Immature natural killer cell (primary cell): Measurements from ENCODE around the gene SYPL1. TPM values are rescaled to one million over a fixed set of nuclear protein-coding genes. Genes with fewer than 3 reads are reported as not detected.

ENCODE experiments used
- DNase-seq, 3 donors: peaks; one replicate each; pipeline ENCODE4 v3.0.0; 2022; ENCODE audit warnings: mixed read lengths in 1 of 3
- H3K27ac Mint-ChIP-seq, 6 donors: one replicate each; pipeline ENCODE4 v1.8.0; 2020; ENCODE audit warnings: mixed read lengths in 6 of 6, mild to moderate bottlenecking in 5 of 6, inconsistent platforms in 4 of 6, moderate library complexity in 3 of 6
- H3K27me3 Mint-ChIP-seq, 3 donors: one replicate each; pipeline ENCODE4 v1.8.0; 2020 to 2021; ENCODE audit warnings: low read depth in 3 of 3, mild to moderate bottlenecking in 3 of 3, mixed read lengths in 3 of 3, moderate library complexity in 3 of 3, inconsistent platforms in 1 of 3
- H3K36me3 Mint-ChIP-seq, 3 donors: one replicate each; pipeline ENCODE4 v1.8.0; 2020; ENCODE audit warnings: mixed read lengths in 3 of 3, inconsistent platforms in 2 of 3, mild to moderate bottlenecking in 2 of 3
- H3K4me1 Mint-ChIP-seq, 2 donors: one replicate each; pipeline ENCODE4 v1.8.0; 2020; ENCODE audit warnings: inconsistent platforms in 2 of 2, mild to moderate bottlenecking in 2 of 2, mixed read lengths in 2 of 2, moderate library complexity in 1 of 2
- H3K4me3 Mint-ChIP-seq, 5 donors: one replicate each; pipeline ENCODE4 v1.8.0; 2020; ENCODE audit warnings: mild to moderate bottlenecking in 5 of 5, mixed read lengths in 5 of 5, inconsistent platforms in 3 of 5, moderate library complexity in 3 of 5
- H3K9me3 Mint-ChIP-seq, 6 donors: one replicate each; pipeline ENCODE4 v1.8.0; 2020; ENCODE audit warnings: mild to moderate bottlenecking in 6 of 6, mixed read lengths in 6 of 6, inconsistent platforms in 4 of 6, moderate library complexity in 3 of 6
- polyA plus RNA-seq, 3 donors: library from polyadenylated mRNA; unstranded; fragments of 300-500 nt; fragmentation: Illumina TruSeq; gene quantifications; one replicate each; pipeline ENCODE4 v1.2.3, GENCODE V29; 2021

The SYPL1 gene
- polyA plus RNA-seq, 3 donors from 2014 or later: 25.3 to 46.5 (median 32.0) TPM

DNA sequence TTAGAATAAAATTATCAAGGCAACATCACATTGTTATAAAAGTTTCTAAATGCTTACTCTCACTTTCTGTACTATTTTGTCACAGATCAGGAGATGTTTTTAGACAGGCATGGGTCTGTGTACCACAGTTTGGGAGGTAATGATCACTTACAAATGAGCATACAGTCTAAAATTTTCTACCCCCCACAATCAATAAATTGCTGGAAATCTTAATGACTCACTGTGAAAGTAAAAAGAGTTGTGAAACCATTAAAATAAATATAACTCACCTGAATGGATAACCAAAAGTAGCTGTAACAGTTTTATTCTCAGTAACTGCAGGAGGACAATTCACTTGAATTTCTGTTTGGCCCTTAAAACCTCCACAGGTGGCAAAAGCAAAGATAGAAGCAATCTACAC lies 13.2 kb downstream of the SYPL1 start:
- no peak overlapping the region for H3K4me3 Mint-ChIP-seq
- H3K27me3 Mint-ChIP-seq: peaks cover 0 to 1% (median 0%) of the 10 kb centered on the region in 3 donors
- peaks cover 4 to 14% (median 12%) of the 10 kb centered on the region in 3 donors for H3K36me3 Mint-ChIP-seq
- peaks cover 4 to 25% of the 10 kb centered on the region in 2 donors for H3K4me1 Mint-ChIP-seq
- no peak overlapping the region for H3K27ac Mint-ChIP-seq
- no peaks in the 10 kb centered on the region for H3K9me3 Mint-ChIP-seq
- DNase-seq: no peak

DNA sequence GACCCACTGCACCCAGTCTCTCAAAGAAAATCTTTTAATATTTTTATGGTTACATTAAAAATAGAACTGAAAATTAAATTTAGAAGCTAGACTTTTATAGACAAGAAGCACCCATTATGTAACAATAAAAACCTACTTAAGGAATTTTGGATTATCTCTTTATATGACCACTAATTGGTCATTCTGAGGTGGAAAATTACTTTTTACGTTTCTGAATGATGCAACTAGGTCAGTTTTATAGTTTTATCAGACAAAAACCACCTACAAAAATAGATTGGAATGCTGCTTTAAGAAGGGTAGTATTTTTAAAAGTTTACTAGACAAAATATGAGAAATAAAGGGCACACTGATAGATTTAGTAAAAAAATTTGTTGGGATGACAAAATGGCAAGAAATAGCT lies 16.5 kb downstream of the SYPL1 start:
- H3K9me3 Mint-ChIP-seq: no peaks in the 10 kb centered on the region
- no peak overlapping the region for H3K4me3 Mint-ChIP-seq
- H3K27ac Mint-ChIP-seq: no peak overlapping the region
- H3K27me3 Mint-ChIP-seq: no peaks in the 10 kb centered on the region
- H3K4me1 Mint-ChIP-seq: peaks cover 2 to 5% of the 10 kb centered on the region in 2 donors
- H3K36me3 Mint-ChIP-seq: peaks cover 10 to 22% (median 11%) of the 10 kb centered on the region in 3 donors
- DNase-seq: no peak

- Mint-ChIP-seq H3K27me3 (no peaks in the 10 kb centered on the region), H3K4me1 (peaks cover 0 to 2% of the 10 kb centered on the region in 2 donors), H3K4me3 (no peak overlapping the region), H3K27ac (no peak overlapping the region), H3K9me3 (no peaks in the 10 kb centered on the region), H3K36me3 (peaks cover 8 to 25% (median 16%) of the 10 kb centered on the region in 3 donors)
- no peak for DNase-seq
Observed at GRCh38 chr7:106094780-106095179, 17.3 kb downstream of the SYPL1 start.

GRCh38 chr7:106092204-106092603 lies 19.9 kb downstream of the SYPL1 start:
- Mint-ChIP-seq H3K9me3 (no peaks in the 10 kb centered on the region), H3K36me3 (peaks cover 13 to 28% (median 23%) of the 10 kb centered on the region in 3 donors), H3K4me1 (no peaks in the 10 kb centered on the region), H3K27ac (no peak overlapping the region), H3K4me3 (no peak overlapping the region), H3K27me3 (no peaks in the 10 kb centered on the region)
- no peak for DNase-seq

DNA sequence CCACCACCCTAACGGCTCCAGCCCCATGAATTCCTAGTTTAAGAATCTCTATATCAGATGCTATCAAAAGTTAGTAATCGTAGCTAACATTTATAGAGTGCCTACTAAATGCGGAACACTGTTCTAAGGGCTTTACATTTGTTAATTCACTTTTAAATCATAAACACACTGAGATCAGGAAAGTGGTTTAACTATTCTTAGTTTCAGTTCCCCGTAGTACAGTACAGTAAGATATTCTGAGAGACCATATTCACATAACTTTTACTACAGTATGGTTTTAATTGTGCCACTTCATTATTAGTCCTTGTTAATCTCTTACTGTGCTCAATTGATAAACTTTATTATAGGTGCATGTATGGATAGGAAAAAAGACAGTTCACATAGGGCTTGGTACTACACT lies 22.5 kb downstream of the SYPL1 start:
- peak overlapping the region in 1 of 6 donors; percentile 8 for H3K27ac Mint-ChIP-seq
- no peak overlapping the region for H3K4me3 Mint-ChIP-seq
- DNase-seq: no peak
- H3K4me1 Mint-ChIP-seq: no peaks in the 10 kb centered on the region
- H3K9me3 Mint-ChIP-seq: no peaks in the 10 kb centered on the region
- peaks cover 9 to 23% (median 21%) of the 10 kb centered on the region in 3 donors for H3K36me3 Mint-ChIP-seq
- H3K27me3 Mint-ChIP-seq: no peaks in the 10 kb centered on the region

DNA sequence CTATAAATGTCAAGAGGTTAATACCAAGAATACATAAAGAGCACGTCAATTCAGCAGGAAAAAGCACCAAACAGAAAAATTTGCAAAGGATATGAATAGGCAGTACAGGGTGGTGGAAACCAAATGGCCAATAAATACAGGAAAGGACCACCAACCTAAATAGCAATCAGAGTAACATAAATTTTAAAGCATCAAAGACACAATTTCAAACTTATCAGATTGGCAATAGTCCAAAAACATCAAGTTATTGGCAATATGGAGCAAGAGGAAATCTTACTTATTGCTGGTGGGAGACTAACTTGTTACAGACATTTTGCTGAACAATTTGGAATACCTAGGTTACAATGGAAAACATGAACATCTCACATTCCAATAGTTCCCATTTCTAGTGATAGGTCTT lies 24.1 kb downstream of the SYPL1 start:
- no peak for DNase-seq
- Mint-ChIP-seq H3K27me3 (no peaks in the 10 kb centered on the region), H3K4me1 (peaks cover 7 to 10% of the 10 kb centered on the region in 2 donors), H3K27ac (no peak overlapping the region), H3K36me3 (peaks cover 12 to 23% (median 21%) of the 10 kb centered on the region in 3 donors), H3K9me3 (no peaks in the 10 kb centered on the region), H3K4me3 (no peak overlapping the region)

DNA sequence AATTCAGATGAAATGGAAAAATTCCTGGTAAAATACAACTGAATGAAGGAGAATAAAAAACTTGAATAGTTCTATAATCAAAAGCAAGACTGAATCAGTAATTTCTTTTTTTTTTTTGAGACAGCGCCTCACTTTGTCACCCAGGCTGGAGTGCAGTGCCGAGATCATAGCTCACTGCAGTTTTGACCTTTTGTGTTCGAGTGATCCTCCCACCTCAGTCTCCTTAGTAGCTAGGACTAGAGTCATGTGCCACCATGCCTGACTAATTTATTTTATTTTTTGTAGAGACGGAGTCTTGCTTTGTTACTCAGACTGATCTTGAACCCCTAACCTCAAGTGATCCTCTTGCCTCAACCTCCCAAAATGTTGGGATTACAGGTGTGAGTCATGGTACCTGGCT lies 26.1 kb downstream of the SYPL1 start:
- peaks cover 10 to 14% (median 12%) of the 10 kb centered on the region in 3 donors for H3K36me3 Mint-ChIP-seq
- H3K27me3 Mint-ChIP-seq: no peaks in the 10 kb centered on the region
- H3K9me3 Mint-ChIP-seq: no peaks in the 10 kb centered on the region
- H3K4me3 Mint-ChIP-seq: no peak overlapping the region
- no peak for DNase-seq
- H3K4me1 Mint-ChIP-seq: peaks cover 7 to 10% of the 10 kb centered on the region in 2 donors
- no peak overlapping the region for H3K27ac Mint-ChIP-seq

DNA sequence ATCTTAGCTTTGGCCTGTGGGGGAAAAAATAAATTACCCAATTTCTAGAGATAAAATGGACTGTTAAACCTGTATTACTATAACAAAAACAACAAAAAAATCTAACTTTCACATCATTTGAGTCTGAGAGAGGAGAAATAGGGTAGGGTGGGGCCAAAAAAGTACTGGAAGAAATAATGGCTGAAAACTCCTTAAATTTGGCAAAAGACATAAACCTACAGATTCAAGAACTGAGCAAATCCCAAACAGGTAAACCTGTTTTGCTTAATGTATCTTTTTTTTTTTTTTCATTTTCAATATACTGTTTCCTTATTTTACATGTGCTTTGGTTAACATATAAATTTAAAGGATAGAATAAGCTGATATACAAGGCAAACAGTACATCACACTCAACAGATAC lies 27.1 kb downstream of the SYPL1 start:
- H3K27me3 Mint-ChIP-seq: peaks cover 0 to 2% (median 1%) of the 10 kb centered on the region in 3 donors
- H3K36me3 Mint-ChIP-seq: peaks cover 8 to 11% (median 9%) of the 10 kb centered on the region in 3 donors
- no peaks in the 10 kb centered on the region for H3K9me3 Mint-ChIP-seq
- peak overlapping the region in 1 of 6 donors; percentile 62 for H3K27ac Mint-ChIP-seq
- DNase-seq: no peak
- H3K4me1 Mint-ChIP-seq: peaks cover 7 to 10% of the 10 kb centered on the region in 2 donors
- no peak overlapping the region for H3K4me3 Mint-ChIP-seq

- Mint-ChIP-seq H3K36me3 (peaks cover 0 to 8% (median 5%) of the 10 kb centered on the region in 3 donors), H3K4me3 (no peak overlapping the region), H3K27me3 (peaks cover 2 to 4% (median 3%) of the 10 kb centered on the region in 3 donors), H3K4me1 (peaks cover 7 to 10% of the 10 kb centered on the region in 2 donors), H3K9me3 (no peaks in the 10 kb centered on the region), H3K27ac (no peak overlapping the region)
- no peak for DNase-seq
Observed at GRCh38 chr7:106083717-106084116, 28.4 kb downstream of the SYPL1 start.

DNA sequence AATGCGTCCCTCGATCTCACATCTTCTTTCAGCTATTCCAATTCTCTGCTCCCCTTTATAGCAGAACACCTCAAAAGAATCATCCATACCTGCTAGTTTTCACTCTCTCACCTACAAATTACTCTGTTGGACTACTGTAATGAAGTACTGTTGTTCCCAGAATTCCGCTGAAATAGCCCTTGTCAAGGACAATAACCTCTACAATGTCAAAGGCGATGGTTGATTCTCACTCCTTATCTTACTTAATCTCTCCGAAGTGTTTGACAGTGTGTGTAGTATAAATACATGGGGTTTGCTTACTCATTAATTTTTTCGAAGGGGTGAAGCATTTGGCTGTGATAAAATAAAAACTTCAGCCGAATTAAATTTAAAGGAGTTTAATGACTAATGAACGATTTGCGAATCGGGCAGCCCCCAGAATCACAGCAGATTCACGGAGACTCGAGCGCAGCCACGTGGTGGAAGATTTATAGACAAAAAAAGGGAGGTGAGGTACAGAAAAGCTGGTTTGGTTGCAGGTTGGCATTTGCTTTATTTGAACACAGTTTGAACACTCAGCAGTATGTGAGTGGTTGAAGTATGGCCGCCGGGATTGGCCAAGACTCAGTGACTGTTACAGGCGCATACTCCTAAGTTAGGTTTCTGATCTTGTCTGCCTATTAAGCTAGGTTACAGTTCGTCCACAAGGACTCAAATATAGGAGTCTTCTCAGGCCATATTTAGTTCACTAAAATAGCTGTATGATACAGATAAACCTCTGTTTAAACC lies 29.8 kb downstream of the SYPL1 start:
- Mint-ChIP-seq H3K27ac (no peak overlapping the region), H3K4me3 (no peak overlapping the region), H3K4me1 (peaks cover 9 to 14% of the 10 kb centered on the region in 2 donors), H3K36me3 (peaks cover 0 to 3% (median 0%) of the 10 kb centered on the region in 3 donors), H3K27me3 (peaks cover 3 to 8% (median 6%) of the 10 kb centered on the region in 3 donors), H3K9me3 (no peaks in the 10 kb centered on the region)
- DNase-seq: no peak

DNA sequence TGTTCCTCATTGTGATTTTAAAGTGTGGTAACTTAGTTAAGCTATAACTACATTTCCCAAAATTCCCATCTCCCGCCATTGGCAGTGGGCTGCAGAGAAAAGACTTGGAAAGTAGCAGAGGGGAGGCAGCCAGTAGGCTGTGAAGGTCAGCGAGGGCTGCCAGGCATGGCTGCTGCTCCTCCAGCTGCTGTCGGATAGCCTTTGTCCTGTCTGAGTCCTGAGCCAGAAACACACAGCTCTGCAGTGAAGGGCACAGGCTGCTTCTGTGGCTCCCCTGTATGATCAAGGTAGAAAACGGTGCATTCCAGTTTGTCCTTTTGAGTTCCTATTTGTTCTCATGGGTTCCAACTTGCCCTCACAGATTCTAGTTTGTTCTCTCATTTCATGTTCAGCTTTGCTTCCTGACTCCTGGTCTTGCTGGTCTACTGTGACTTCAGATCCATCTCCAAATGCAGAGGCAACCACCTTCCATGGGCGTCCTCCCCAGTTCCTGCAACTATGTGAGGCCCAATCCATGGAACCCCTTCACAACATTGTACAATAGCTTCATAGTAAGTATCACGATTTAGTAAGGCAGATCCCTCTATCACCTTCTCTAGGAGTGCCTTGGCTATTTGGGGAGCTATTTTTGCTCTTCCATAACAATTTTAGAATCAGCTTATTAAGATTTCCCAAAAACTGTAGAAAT lies 31.7 kb downstream of the SYPL1 start:
- Mint-ChIP-seq H3K9me3 (no peaks in the 10 kb centered on the region), H3K4me3 (no peak overlapping the region), H3K36me3 (peaks cover 0 to 3% (median 0%) of the 10 kb centered on the region in 3 donors), H3K27ac (no peak overlapping the region), H3K27me3 (peaks cover 3 to 11% (median 6%) of the 10 kb centered on the region in 3 donors), H3K4me1 (peaks cover 13 to 23% of the 10 kb centered on the region in 2 donors)
- no peak for DNase-seq

GRCh38 chr7:106076537-106076936 lies 35.6 kb downstream of the SYPL1 start:
- Mint-ChIP-seq H3K4me1 (peaks cover 29 to 46% of the 10 kb centered on the region in 2 donors), H3K27ac (no peak overlapping the region), H3K36me3 (no peaks in the 10 kb centered on the region), H3K4me3 (no peak overlapping the region), H3K9me3 (no peaks in the 10 kb centered on the region), H3K27me3 (peaks cover 6 to 11% (median 8%) of the 10 kb centered on the region in 3 donors)
- DNase-seq: no peak

GRCh38 chr7:106075937-106076336 lies 36.2 kb downstream of the SYPL1 start:
- no peaks in the 10 kb centered on the region for H3K36me3 Mint-ChIP-seq
- H3K9me3 Mint-ChIP-seq: no peaks in the 10 kb centered on the region
- no peak for DNase-seq
- no peak overlapping the region for H3K27ac Mint-ChIP-seq
- peaks cover 35 to 52% of the 10 kb centered on the region in 2 donors for H3K4me1 Mint-ChIP-seq
- no peak overlapping the region for H3K4me3 Mint-ChIP-seq
- H3K27me3 Mint-ChIP-seq: peaks cover 6 to 11% (median 8%) of the 10 kb centered on the region in 3 donors

DNA sequence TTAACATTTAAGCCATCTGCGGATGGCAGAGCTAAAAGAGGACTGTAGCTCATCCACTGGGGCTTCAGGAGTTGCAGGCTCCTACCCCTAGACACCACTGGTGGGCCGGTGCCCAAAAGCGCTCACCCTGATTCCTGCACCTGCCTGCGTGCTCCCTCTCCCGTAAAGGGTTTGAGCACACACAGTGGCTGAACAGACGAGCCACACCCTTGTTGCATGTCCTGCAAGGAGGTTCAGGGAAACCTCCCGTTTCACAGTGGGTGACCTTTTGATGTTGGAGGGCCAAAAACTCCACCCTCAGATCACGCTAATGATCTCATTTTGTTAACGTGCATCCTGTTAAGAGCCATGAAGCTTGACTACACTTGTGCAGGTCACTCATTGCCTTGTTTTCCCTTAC lies 37.9 kb downstream of the SYPL1 start:
- H3K9me3 Mint-ChIP-seq: no peaks in the 10 kb centered on the region
- DNase-seq: no peak
- peak overlapping the region in 1 of 6 donors; percentile 20 for H3K27ac Mint-ChIP-seq
- peaks cover 50 to 65% of the 10 kb centered on the region in 2 donors for H3K4me1 Mint-ChIP-seq
- peaks cover 0 to 5% (median 0%) of the 10 kb centered on the region in 3 donors for H3K36me3 Mint-ChIP-seq
- H3K27me3 Mint-ChIP-seq: peaks cover 5 to 7% (median 5%) of the 10 kb centered on the region in 3 donors
- H3K4me3 Mint-ChIP-seq: no peak overlapping the region
